Ovary (tissue), 9 donors: Measurements from ENCODE around the gene ATOH7. TPM values are rescaled to one million over a fixed set of nuclear protein-coding genes. Genes with fewer than 3 reads are reported as not detected.
"Not testable (repeated sequence)": the region's sequence is repeated elsewhere in the genome, so short reads cannot be mapped to it uniquely, and the experiment has no call there.

Experiments
- DNase-seq, 5 donors: peaks; one replicate each; pipeline ENCODE4 v3.0.0-alpha.2; 2019 to 2020
- H3K27ac ChIP-seq, 2 donors: fragments of 200-600 bp; one replicate each; pipeline versions ENCODE4 v1.5.1 to v1.8.0; 2019 to 2022
- H3K27me3 ChIP-seq: fragments of 200-600 bp; one replicate; pipeline ENCODE4 v1.8.0; 2022
- H3K36me3 ChIP-seq: fragments of 200-600 bp; sonication (generic); one replicate; pipeline ENCODE4 v1.5.1; 2019
- H3K4me1 ChIP-seq: one replicate; pipeline ENCODE4 v1.8.1; 2013; ENCODE audit warnings: mild to moderate bottlenecking, moderate library complexity; ENCODE audit not compliant: insufficient read depth
- H3K4me3 ChIP-seq: fragments of 200-600 bp; sonication (generic); one replicate; pipeline ENCODE4 v1.5.1; 2017
- H3K9me3 ChIP-seq, 2 donors: fragments of 200-600 bp in 1 of 2; sonication (generic) in 1 of 2; one replicate each; pipeline versions ENCODE4 v1.5.1 to v1.8.1; 2013 to 2019; ENCODE audit warnings: mild to moderate bottlenecking in 1 of 2, moderate library complexity in 1 of 2
- EP300 ChIP-seq: sonication (generic); formaldehyde crosslinking; IDR thresholded peaks from one replicate; pipeline ENCODE4 v1.6.1; 2017; ENCODE audit warnings: antibody characterized with exemption
- POLR2A ChIP-seq: fragments of 450-650 bp; IDR thresholded peaks from one replicate; pipeline ENCODE4 v1.6.1; 2017; ENCODE audit warnings: antibody characterized with exemption, mild to moderate bottlenecking, moderate library complexity
- WGBS, 3 donors: extraction: QIAGEN DNeasy Blood & Tissue Kit in 1 of 3; methylation state at CpG; one replicate each; pipeline versions ENCODE4 v1.1.5 to v1.1.7; 2013 to 2017; 5-methylcytosine and 5-hydroxymethylcytosine counted together
- intact Hi-C, 4 donors: fragments of 100-400 bp; cut with DNase I; formaldehyde crosslinking; loops; one replicate each; pipeline versions ENCODE4 v1.11.0 to v1.15.1; 2022 to 2023
- polyA plus RNA-seq, 2 donors: library from polyadenylated mRNA; stranded (reverse); fragments of 200-250 nt in 1 of 2; fragments of 350-450 nt in 1 of 2; fragmentation: Illumina TruSeq in 1 of 2; extraction: RNeasy Lipid Tissue Mini Kit (QIAGEN cat#74804) in 1 of 2; gene quantifications; one replicate each; pipeline ENCODE4 v1.2.3, GENCODE V29; 2013 to 2014
- total RNA-seq, 7 donors: library from RNA; depleted of rRNA in 2 of 7; stranded (reverse); fragments of >200 nt in 2 of 7; fragmentation: NEBNext Ultra II Directional in 3 of 7; extraction: Animal tissue kit (Norgen Biotek cat#: 25700) in 3 of 7; gene quantifications; one replicate each; pipeline versions ENCODE4 v1.1.0 to v1.2.4, GENCODE V29; 2016 to 2023
- TF ChIP-seq, protein P1 (sequence below), 3 donors: fragments of 450-650 bp in 2 of 3; fragments of 200-600 bp in 1 of 3; IDR thresholded peaks; one replicate each; pipeline versions ENCODE4 v1.5.1 to v1.8.0; 2016 to 2022; ENCODE audit warnings: antibody characterized with exemption in 3 of 3, mild to moderate bottlenecking in 1 of 3
- donor health status: DM: no; HTN: no; CAD: no; lungs with moderate emphysema.
- donor health status: DM: no; HTN: no; CAD: no.
- donor health status: Bipolar disorder and iron deficiency.
- donor health status: DM: yes; HTN: yes; CAD: no.
- donor health status: DM: no; HTN: no; CAD: no.
- donor health status: DM: yes; HTN: yes; CAD: no.

Gene ATOH7
- total and polyA plus RNA-seq, 9 donors = 0.16 to 0.60 (median 0.23) TPM; not detected in 6

DNA sequence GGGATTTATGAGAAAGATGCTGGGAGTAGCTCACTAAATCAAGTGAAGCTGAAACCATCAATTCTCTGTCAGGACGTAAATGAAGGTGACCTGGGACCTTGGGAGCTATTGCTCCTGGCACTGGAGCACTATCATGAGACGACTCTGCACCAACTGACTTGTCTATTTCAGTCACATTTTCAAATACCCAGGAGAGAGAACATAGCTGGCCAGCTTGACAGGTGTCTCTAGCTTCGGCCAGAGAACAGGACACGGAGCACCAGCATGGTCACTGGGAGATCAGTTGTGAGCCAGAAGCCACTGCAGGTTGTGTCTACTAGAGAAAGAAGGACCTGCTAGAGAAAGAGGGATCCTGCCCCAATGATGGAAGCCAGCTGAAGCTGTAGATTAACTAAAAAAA is 17.4 kb upstream of the ATOH7 start:
- no peaks in the 10 kb centered on the region for H3K9me3 ChIP-seq
- no peak overlapping the region for H3K4me3 ChIP-seq
- no peak for DNase-seq
- H3K4me1 ChIP-seq = no peaks in the 10 kb centered on the region
- no peaks in the 10 kb centered on the region for H3K27me3 ChIP-seq
- H3K27ac ChIP-seq = no peak overlapping the region
- H3K36me3 ChIP-seq = no peaks in the 10 kb centered on the region
- 80 to 91% (median 87%) methylated on average over 4 of the region's 4 CpGs for WGBS, 3 donors
- TF ChIP-seq, protein P1, sequence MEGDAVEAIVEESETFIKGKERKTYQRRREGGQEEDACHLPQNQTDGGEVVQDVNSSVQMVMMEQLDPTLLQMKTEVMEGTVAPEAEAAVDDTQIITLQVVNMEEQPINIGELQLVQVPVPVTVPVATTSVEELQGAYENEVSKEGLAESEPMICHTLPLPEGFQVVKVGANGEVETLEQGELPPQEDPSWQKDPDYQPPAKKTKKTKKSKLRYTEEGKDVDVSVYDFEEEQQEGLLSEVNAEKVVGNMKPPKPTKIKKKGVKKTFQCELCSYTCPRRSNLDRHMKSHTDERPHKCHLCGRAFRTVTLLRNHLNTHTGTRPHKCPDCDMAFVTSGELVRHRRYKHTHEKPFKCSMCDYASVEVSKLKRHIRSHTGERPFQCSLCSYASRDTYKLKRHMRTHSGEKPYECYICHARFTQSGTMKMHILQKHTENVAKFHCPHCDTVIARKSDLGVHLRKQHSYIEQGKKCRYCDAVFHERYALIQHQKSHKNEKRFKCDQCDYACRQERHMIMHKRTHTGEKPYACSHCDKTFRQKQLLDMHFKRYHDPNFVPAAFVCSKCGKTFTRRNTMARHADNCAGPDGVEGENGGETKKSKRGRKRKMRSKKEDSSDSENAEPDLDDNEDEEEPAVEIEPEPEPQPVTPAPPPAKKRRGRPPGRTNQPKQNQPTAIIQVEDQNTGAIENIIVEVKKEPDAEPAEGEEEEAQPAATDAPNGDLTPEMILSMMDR (IDR thresholded peaks at IDR 0.05) = no peak
- intact Hi-C loops = no loop called here

DNA sequence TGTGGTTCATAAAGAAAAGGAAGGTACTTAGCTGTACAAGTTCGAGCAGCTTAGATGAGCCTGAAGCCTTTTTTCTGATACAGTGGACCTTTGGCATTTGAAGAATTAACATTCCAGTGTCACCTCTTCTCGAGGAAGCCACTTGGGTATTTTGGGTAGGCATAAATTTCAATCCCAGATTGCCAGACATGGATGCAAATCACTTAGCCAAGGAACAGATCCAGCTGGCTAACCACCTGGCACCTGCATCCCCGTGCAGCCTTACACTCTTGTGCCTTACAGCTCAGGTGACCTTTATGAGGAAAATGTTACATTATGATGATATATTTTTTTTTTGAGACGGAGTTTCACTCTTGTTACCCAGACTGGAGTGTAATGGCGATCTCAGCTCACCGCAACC is 16.0 kb upstream of the ATOH7 start:
- TF ChIP-seq, protein P1 (IDR thresholded peaks at IDR 0.05) = no peak
- TF ChIP-seq POLR2A (no peak), EP300 (no peak)
- H3K27ac ChIP-seq = no peak overlapping the region
- DNase-seq = no peak
- WGBS, 3 donors = 75 to 83% (median 83%) methylated on average over 6 of the region's 6 CpGs
- no peaks in the 10 kb centered on the region for H3K36me3 ChIP-seq
- intact Hi-C loops = no loop called here
- H3K27me3 ChIP-seq = no peaks in the 10 kb centered on the region
- H3K9me3 ChIP-seq = no peaks in the 10 kb centered on the region
- H3K4me3 ChIP-seq = no peak overlapping the region
- no peaks in the 10 kb centered on the region for H3K4me1 ChIP-seq

DNA sequence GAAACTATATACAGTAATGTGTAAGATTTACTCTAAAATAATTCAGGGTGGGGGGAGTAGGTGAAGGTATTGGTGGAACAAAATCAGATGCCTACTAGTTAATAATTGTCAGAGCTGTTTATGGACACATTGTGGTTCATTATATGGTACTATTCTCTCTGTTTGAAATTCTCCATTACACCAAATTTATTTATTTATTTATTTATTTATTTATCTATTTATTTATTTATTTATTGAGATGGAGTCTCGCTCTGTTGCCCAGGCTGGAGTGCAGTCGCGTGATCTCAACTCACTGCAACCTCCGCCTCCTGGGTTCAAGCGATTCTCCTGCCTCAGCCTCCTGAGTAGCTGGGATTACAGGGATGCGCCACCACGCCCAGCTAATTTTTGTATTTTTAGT is 14.5 kb upstream of the ATOH7 start:
- H3K36me3 ChIP-seq, intact Hi-C loops, H3K4me3 ChIP-seq, DNase-seq, H3K9me3 ChIP-seq, H3K4me1 ChIP-seq, H3K27me3 ChIP-seq, H3K27ac ChIP-seq: not testable (repeated sequence)
- 91 to 99% (median 98%) methylated on average over 7 of the region's 7 CpGs for WGBS, 3 donors

DNA sequence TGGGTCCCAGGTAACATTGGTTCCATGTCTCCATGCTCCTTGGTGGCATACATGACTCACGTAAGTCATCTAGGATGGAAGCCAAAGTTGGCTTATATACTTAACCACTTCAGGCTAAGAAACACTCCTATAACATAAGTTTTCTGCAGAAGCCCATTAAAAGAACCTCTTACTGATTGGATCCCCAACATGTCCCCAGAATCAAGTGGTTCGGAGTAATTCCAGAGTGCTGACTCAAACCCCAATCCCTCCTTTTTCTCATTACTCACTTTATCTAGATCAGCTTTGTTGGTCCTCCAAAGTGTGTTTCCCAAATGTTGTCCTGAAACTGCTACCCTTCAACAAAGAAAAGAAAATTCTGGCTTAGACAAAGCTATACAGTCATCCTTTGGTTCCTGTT is 10.1 kb upstream of the ATOH7 start:
- intact Hi-C loops = no loop called here

DNA sequence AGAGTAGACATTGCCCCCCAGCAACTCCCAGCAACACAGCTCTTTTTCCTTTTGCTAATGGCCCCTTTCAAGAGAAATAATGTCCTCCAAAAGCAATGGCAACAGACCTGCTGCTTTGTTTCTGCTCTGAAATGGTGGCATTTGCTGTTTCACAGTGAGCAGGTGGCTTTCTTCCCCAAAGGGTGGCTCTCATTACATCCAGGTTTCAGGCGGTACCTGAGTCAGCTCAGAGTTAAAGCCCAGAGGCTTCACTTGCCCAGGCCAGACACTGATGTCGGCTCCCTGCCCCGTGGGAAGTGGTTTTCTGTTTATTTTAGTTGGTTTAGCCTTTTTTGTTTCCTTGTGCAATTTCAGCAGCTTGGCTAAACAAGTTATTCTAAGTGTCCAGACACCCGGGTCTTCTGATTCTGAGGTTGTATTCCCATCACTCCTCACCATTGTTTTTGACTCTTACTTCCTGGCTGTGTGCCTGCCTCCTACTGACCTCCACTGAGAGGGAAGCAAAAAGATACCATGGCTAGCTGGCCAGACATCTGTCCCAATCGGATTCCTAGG is 7.8 kb upstream of the ATOH7 start:
- Histone ChIP-seq H3K36me3 (no peaks in the 10 kb centered on the region), H3K27me3 (no peaks in the 10 kb centered on the region), H3K4me3 (no peak overlapping the region), H3K4me1 (no peaks in the 10 kb centered on the region), H3K9me3 (no peaks in the 10 kb centered on the region), H3K27ac (no peak overlapping the region)
- 47 to 64% (median 51%) methylated on average over 5 of the region's 5 CpGs for whole genome bisulfite sequencing, 3 donors
- DNase-seq = no peak
- TF ChIP-seq, protein P1 (IDR thresholded peaks at IDR 0.05) = no peak
- TF ChIP-seq POLR2A (no peak), EP300 (no peak)
- intact Hi-C loops = no loop called here

More for the DNA sequence above, 10.1 kb upstream of the ATOH7 start:
- Histone ChIP-seq H3K27me3 (no peaks in the 10 kb centered on the region), H3K9me3 (no peaks in the 10 kb centered on the region), H3K36me3 (no peaks in the 10 kb centered on the region), H3K27ac (no peak overlapping the region), H3K4me3 (no peak overlapping the region), H3K4me1 (no peaks in the 10 kb centered on the region)
- no peak for DNase-seq
- TF ChIP-seq EP300 (no peak), POLR2A (no peak)
- TF ChIP-seq, protein P1 (IDR thresholded peaks at IDR 0.05) = no peak
- WGBS, 3 donors = 69 to 92% (median 90%) methylated on average over 2 of the region's 2 CpGs
